Heart left ventricle (tissue), 13 donors: ENCODE data around the gene NOB1.

ENCODE experiments used
- POLR2A ChIP-seq, 2 donors: fragments of 450-650 bp; IDR thresholded peaks; one replicate each; pipeline ENCODE4 v1.6.1; 2017; ENCODE audit warnings: antibody characterized with exemption in 2 of 2, mild to moderate bottlenecking in 2 of 2, moderate library complexity in 2 of 2
- TF ChIP-seq, protein P1 (sequence below), 12 donors: fragments of 200-600 bp; sonication (generic) in 4 of 12; IDR thresholded peaks; one replicate each; pipeline versions ENCODE4 v1.5.0 to v1.8.0; 2018 to 2022; ENCODE audit warnings: antibody characterized with exemption in 12 of 12, mild to moderate bottlenecking in 5 of 12
- donor health status: ischemic (EF 13 %, LVEDD 7.1; RV severe dilation, severe dysfunction).
- donor health status: DM: no; HTN: yes; CAD: no.
- donor health status: DM: no; HTN: no; CAD: no.
- donor health status: ischemic (EF 25% LVEDD 6.9; RV normal size, moderate dysfunction).
- donor health status: ischemic (EF 25% LVEDD 5.7; RV mildly dilated, moderate dysfunction).
- donor health status: ischemic (EF 35%, LVEDD 5.7; RV mildly dilated, moderate dysfunction).
- donor health status: nonischemic (EF 11% LVEDD 7.7; RV severe dilation, severe dysfunction).
- donor health status: DM: yes; HTN: yes; CAD: no.
- donor health status: PGD.
- donor health status: ischemic (EF 29% LVEDD 5.4; RV normal size, mild dysfunction).
- donor health status: nonischemic (EF 23%, LVEDD 6.1; RV moderate dilation, normal function).

DNA sequence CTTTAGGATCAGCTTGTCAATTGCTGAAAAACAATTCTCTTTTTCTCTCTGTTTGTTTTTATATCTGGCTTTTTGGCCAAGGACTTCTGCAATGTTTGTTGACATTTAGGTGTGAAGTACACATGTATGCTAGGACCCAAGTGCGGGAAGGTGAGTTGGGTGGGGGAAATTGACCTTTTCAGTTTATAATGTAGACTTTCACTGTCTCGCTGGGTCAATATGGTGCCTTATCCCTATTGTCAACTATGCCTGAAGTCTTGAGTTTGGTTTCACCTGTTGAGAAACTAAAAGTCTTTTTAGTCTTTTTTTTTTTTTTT lies 16.9 kb upstream of the NOB1 start:
- no peak for TF ChIP-seq POLR2A (IDR thresholded peaks at IDR 0.05)
- TF ChIP-seq, protein P1, sequence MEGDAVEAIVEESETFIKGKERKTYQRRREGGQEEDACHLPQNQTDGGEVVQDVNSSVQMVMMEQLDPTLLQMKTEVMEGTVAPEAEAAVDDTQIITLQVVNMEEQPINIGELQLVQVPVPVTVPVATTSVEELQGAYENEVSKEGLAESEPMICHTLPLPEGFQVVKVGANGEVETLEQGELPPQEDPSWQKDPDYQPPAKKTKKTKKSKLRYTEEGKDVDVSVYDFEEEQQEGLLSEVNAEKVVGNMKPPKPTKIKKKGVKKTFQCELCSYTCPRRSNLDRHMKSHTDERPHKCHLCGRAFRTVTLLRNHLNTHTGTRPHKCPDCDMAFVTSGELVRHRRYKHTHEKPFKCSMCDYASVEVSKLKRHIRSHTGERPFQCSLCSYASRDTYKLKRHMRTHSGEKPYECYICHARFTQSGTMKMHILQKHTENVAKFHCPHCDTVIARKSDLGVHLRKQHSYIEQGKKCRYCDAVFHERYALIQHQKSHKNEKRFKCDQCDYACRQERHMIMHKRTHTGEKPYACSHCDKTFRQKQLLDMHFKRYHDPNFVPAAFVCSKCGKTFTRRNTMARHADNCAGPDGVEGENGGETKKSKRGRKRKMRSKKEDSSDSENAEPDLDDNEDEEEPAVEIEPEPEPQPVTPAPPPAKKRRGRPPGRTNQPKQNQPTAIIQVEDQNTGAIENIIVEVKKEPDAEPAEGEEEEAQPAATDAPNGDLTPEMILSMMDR (IDR thresholded peaks at IDR 0.05) = no peak
